ENCODE measurements around the gene ANKS1A. TPM values are rescaled to one million over a fixed set of nuclear protein-coding genes. Genes with fewer than 3 reads are reported as not detected.

Gene ANKS1A
- polyA plus RNA-seq, 2 of the 4 experiments (the other 2 are of a cell fraction) = 3.6 to 5.9 TPM

DNA sequence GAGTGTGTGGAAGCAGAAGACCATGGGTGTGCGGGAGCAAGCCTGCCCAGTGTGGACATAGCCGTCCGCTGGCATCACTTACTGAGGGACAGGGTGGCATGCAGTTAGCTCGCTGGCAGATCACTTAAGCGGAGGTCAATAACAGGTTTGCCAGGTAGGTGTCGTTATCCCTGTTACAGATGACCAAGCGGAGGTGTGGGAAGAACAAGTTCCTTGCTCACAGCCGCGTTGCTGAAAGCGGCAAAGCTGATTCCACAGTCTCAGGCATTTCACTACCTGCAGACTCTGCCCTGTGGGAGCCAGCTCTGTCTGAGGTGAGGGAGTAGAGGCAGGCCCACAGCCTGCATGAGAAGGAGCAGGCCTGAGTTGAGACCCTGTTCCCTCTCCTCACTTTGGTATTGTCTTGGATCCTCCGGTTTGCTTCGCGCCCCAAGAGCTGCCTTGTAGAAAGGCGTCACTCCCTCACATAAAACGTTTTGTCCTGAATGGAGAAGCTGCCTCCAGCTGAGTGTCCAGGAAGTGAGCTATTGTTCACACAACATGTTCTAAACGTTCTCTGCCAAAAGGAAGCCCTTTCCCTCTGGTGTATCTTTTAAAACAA lies 155.2 kb downstream of the ANKS1A start:
- H3K4me1 ChIP-seq = no peaks in the 10 kb centered on the region
- TF ChIP-seq NPAS2 (CRISPR knock-in tag; IDR thresholded peaks at IDR 0.05; ENCODE audit: borderline replicate concordance) (no peak), SMC3 (IDR thresholded peaks at IDR 0.05) (no peak), EP300 (IDR thresholded peaks at IDR 0.05) (no peak), HOXB13 (CRISPR knock-in tag; IDR thresholded peaks at IDR 0.05; ENCODE audit: low read depth) (no peak), NR3C1 (IDR thresholded peaks at IDR 0.05) (no peak), RARB (CRISPR knock-in tag; IDR thresholded peaks at IDR 0.05) (no peak), MYC (IDR thresholded peaks at IDR 0.05; ENCODE audit: borderline replicate concordance, low read length) (no peak), CTCF (IDR thresholded peaks at IDR 0.05) (no peak), TP53 (CRISPR knock-in tag; IDR thresholded peaks at IDR 0.05) (no peak), HEYL (CRISPR knock-in tag; IDR thresholded peaks at IDR 0.05) (no peak), PHF8 (IDR thresholded peaks at IDR 0.05; ENCODE audit: borderline replicate concordance, low read depth) (no peak), CBX2 (IDR thresholded peaks at IDR 0.05; ENCODE audit: borderline replicate concordance, low read depth) (no peak), FOSB (CRISPR knock-in tag; IDR thresholded peaks at IDR 0.05) (no peak), CHD4 (IDR thresholded peaks at IDR 0.05; ENCODE audit: borderline replicate concordance) (no peak)
- TF ChIP-seq, protein P1, sequence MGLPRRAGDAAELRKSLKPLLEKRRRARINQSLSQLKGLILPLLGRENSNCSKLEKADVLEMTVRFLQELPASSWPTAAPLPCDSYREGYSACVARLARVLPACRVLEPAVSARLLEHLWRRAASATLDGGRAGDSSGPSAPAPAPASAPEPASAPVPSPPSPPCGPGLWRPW (IDR thresholded peaks at IDR 0.05) = no peak
- TF ChIP-seq, protein P2, sequence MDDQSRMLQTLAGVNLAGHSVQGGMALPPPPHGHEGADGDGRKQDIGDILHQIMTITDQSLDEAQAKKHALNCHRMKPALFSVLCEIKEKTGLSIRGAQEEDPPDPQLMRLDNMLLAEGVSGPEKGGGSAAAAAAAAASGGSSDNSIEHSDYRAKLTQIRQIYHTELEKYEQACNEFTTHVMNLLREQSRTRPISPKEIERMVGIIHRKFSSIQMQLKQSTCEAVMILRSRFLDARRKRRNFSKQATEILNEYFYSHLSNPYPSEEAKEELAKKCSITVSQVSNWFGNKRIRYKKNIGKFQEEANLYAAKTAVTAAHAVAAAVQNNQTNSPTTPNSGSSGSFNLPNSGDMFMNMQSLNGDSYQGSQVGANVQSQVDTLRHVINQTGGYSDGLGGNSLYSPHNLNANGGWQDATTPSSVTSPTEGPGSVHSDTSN (IDR thresholded peaks at IDR 0.05) = no peak
- TF ChIP-seq, protein P3, sequence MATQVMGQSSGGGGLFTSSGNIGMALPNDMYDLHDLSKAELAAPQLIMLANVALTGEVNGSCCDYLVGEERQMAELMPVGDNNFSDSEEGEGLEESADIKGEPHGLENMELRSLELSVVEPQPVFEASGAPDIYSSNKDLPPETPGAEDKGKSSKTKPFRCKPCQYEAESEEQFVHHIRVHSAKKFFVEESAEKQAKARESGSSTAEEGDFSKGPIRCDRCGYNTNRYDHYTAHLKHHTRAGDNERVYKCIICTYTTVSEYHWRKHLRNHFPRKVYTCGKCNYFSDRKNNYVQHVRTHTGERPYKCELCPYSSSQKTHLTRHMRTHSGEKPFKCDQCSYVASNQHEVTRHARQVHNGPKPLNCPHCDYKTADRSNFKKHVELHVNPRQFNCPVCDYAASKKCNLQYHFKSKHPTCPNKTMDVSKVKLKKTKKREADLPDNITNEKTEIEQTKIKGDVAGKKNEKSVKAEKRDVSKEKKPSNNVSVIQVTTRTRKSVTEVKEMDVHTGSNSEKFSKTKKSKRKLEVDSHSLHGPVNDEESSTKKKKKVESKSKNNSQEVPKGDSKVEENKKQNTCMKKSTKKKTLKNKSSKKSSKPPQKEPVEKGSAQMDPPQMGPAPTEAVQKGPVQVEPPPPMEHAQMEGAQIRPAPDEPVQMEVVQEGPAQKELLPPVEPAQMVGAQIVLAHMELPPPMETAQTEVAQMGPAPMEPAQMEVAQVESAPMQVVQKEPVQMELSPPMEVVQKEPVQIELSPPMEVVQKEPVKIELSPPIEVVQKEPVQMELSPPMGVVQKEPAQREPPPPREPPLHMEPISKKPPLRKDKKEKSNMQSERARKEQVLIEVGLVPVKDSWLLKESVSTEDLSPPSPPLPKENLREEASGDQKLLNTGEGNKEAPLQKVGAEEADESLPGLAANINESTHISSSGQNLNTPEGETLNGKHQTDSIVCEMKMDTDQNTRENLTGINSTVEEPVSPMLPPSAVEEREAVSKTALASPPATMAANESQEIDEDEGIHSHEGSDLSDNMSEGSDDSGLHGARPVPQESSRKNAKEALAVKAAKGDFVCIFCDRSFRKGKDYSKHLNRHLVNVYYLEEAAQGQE (IDR thresholded peaks at IDR 0.05) = no peak
- TF ChIP-seq, protein P4, sequence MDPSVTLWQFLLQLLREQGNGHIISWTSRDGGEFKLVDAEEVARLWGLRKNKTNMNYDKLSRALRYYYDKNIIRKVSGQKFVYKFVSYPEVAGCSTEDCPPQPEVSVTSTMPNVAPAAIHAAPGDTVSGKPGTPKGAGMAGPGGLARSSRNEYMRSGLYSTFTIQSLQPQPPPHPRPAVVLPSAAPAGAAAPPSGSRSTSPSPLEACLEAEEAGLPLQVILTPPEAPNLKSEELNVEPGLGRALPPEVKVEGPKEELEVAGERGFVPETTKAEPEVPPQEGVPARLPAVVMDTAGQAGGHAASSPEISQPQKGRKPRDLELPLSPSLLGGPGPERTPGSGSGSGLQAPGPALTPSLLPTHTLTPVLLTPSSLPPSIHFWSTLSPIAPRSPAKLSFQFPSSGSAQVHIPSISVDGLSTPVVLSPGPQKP (IDR thresholded peaks at IDR 0.05; ENCODE audit: low read depth, low read length) = no peak
- no peak overlapping the region for H3K4me3 ChIP-seq
- WGBS (ENCODE audit: missing lambda C conversion rate) = 84% methylated on average over 16 of the region's 16 CpGs
- CTCF ChIA-PET = no interaction called here
- no peaks in the 10 kb centered on the region for H3K9me3 ChIP-seq
- POLR2A ChIA-PET = no interaction called here
- H3K4me2 ChIP-seq = no peak overlapping the region
- no peak for FAIRE-seq
- ATAC-seq = no peak
- DNase-seq (ENCODE audit: low read depth in 1 of 2, low spot score in 1 of 2) = no peak
- no peak overlapping the region for H3K27ac ChIP-seq

Measured in A549 (cell line).